Measurements from ENCODE around the gene ROR1.

ROR1 gene

DNA sequence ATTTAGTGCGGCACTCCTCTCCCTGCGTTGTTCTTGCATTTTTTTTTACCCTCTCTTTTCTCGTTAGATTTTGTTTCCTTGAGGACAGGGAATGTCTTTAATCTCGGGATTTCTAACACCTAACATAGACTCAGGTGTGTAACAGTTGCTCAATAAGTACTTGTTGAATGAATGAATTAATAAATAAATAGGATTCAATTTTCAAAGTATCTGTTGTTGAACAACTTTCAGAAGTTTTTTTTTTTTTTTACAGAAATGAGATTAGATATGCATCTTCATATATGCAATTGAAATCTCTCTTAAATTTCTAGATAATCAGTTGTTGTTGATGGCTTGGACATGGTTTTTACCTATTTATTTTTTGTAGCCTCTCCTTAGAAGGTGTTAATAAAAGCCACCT is 83.1 kb downstream of the ROR1 start:
- no peak for DNase-seq (ENCODE audit: low read depth in 2 of 2)

DNA sequence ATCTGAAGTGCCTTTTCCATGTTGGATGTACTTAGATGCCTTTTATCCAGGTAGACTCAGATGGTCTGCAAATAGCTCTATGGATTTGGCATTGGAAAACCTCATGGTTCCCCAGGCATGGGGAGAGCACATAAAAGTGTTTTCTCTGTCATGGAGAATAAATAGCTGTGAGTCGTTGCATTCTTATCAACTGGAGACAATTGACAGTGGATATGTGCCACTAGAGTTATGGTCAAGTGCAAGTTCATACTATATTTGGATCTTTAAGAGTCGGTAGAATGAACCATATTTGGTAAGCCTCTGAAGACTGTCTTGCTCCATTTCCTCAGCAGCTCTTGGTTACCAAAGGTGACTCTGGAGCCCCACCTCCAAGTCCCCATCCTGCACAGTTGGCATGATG is 83.7 kb downstream of the ROR1 start:
- DNase-seq (ENCODE audit: low read depth in 2 of 2), result no peak

DNA sequence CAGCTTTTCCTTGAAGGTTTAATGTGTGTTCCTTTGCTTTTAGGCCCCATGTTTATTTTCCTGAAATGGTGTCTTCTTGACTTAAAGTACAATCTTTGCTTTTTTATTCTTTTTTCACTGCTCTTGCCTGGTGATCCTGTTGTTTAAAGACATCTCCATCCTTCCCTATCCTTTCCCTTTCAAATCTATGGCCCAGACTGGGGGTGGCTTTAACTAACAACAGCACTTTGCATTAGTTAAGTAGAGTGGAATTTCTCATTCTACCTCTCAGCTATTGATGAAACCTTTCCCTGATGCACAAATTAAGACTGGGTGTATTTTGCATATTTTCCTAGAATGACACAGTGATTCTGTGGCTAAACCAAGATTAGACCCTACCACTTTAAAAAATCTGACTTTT is 84.3 kb downstream of the ROR1 start:
- no peak for DNase-seq (ENCODE audit: low read depth in 2 of 2)

DNA sequence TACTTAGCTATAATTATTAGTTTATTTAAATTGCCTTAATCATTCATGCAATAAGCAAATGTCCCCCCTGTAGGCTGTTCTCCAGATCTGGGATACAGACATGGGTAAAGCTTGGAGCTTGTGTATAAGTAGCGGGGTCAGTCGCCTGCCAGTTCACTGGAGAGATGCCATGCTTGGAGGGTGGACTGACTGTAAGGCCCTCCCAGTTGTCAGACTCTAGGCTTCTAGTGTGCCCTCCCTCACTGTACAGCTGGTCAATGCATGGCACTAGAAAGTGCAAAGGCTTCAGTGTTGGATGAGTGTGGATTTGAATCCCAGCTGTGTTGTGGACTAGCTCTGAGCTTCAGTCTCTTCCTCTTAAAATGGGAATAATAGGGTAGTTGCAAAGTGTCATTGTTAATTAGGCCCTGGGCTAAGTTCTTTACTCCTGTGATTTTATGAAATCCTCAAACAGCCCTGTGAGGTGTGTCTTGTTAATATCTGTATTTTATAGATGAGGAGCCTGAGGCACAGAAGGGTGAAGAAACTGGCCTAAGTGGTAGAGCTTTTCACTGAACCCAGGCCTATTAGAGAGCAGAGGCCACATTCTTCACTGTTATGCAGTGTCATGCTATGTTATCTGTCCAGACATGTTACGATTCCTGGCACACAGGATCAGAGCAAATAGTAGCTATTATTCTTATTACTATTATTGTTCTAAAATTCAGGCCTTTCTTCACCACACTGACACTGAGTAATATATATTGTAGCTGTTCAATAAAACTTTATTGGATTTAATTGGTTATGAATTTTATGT is 85.9 kb downstream of the ROR1 start:
- DNase-seq (ENCODE audit: low read depth in 2 of 2), result no peak

DNA sequence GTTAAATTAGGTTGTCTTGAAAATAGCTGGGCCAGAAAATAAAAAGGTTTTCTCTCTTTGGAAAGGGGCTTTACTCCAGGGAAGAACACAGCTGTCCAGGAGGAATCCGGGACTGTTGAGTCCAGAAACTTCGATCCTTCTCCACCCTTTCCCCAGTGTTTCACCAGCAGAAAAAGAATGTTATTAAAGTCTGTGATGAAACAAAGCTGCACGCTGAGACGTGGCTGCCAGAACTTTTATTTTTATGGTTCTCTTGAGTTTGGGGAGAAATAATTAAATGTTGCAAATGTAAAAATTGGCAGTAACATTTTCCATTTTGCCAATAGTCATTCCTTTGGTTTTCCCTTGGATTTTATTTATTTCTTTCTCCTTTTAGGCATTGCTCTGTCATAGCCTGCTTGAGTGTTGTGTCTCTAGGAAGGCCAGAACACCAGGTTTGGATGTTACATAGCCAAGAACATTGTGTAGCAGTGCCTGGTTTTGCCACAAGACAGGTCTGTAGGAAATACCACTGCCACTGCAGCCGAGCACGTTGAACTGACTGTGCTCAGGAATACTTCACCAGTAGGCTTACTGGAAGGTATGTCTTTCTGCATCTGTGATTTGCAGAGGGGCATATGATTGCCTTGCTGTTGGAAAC is 87.4 kb downstream of the ROR1 start:
- no peak for DNase-seq (ENCODE audit: low read depth in 2 of 2)

DNA sequence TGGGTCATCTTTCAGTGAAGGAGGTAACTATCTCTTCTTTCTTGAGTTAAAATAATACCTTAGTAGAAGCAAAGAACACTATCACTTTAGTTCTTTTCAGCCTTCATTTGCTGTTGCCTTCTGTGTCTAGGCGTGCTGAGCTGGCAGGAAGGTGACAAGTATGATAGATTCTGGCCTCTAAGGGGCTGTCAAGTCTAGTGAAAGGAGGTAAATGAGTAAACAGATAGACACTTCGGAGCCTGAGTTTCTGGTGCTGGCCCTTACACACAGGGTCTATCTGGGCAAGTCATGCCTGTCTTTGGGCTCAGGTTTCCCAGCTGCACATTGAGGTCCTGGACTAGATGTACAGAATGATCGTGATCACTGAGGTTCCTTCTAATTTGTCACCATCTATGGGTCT is 89.3 kb downstream of the ROR1 start:
- no peak for DNase-seq (ENCODE audit: low read depth in 2 of 2)

DNA sequence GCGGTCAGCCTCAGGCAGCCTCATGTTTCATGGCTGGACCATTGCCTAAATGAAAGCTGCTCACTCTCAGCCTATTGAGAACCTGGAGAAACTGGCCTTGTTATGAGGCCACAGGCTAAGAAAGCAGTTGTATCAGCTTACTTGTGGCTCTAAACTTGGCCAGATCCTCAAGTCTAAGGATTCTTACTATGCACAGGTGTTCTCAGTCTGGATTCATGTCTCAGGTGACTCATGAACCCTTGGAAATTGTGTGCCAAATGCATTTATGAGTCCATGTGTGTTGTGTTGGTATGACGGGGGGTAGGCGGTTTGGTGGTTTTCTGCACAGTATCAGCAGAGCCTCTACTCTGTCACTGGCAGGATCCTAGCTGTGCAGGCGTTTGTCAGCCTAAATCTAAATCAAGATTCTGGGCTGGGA is 90.4 kb downstream of the ROR1 start:
- no peak for DNase-seq (ENCODE audit: low read depth in 2 of 2)

DNA sequence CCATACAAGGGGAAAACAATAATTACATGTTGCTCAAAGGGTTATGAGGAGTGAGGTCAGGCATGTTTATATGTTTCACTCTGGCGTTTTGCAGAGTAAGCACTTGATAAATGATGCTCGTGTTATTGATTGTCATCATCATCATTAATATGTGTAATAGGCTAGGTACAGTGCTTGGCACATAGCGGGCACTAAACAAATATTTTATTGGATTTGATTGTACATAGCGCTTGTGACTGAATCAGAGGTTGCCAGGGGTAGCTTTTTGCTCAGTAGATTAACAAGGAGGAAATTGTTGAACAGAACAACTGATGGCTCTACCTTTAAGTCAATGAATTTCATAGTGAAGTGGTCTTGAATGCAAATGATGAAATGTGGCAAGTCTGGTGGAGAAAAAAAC is 91.7 kb downstream of the ROR1 start:
- DNase-seq (ENCODE audit: low read depth in 2 of 2), result no peak

DNA sequence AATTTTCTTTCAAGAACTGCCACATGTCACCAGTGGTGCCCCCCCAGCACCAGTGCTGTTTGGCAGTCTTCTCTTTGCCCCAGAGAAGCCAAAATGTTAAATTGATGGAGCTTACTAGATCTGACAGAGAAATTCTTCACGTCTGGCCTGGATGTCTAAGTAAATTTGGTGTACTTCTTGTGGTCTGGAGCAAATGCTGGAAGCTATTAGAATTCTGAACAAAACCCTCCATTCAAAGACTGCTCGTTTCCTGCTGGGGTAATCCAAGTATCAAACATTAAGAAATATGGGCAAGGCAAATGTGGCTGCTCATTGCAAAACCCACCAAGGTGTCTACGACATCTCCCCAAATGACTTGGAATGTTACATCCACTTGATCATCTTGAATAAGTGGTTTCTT is 92.3 kb downstream of the ROR1 start:
- no peak for DNase-seq (ENCODE audit: low read depth in 2 of 2)

DNA sequence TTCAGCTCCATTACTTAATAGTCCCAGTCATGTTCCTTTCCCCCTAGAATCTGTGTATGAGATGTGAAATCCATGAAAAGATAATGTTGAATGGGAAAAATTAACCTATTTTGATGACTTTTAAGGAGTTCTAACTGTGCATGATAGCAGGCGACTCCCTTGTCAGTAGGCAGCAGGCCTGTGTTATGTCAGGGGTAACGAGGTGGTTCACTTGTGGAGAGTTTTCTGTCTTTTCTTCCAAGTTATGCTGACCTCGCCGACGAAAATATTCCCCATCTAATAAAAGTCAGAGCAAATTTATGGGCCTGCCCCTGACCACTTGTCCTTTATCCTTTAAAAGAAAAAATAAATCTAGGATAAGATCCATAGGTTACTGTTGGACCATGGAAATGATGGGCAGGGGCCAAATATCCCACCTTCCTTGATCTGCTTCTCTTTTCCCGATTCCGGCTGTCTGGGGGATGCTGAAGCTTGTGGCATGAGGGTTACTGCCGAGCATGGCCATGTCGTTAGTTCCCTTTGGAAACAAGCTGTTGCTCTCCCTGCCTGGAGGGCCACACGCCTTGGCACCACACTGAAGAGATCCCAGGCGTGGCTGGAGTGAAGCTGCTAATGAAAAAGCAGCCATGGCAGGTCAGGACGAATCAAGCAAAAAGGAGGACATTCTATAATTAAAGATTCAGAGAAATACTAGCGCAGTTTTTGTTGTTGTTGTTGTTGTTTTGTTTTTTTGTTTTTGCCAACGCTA is 93.8 kb downstream of the ROR1 start:
- no peak for DNase-seq (ENCODE audit: low read depth in 2 of 2)

DNA sequence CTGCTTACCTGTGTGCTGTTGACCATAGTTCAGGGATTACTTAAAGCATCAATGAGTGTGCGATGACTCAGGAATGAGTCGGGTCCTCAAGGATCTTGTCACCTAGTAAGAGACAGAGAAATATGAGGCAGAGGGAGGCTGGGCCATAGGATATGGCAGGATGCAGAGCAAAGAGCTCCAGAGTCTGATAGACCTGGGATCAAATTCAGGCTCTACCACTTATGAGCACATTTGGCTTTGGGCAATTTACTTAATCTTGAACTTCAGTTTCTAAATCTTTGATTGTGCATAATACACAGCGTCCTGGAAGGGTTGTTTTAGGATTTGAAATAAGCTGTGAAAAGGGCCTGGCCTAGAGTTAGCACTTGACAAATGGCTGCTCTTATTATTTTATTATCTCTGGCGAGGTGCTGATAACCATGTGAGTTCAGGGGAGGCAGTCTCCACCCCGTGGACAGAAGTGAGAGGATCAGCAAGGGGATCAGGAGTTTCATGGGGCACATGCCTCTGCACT is 94.5 kb downstream of the ROR1 start:
- no peak for DNase-seq (ENCODE audit: low read depth in 2 of 2)

DNA sequence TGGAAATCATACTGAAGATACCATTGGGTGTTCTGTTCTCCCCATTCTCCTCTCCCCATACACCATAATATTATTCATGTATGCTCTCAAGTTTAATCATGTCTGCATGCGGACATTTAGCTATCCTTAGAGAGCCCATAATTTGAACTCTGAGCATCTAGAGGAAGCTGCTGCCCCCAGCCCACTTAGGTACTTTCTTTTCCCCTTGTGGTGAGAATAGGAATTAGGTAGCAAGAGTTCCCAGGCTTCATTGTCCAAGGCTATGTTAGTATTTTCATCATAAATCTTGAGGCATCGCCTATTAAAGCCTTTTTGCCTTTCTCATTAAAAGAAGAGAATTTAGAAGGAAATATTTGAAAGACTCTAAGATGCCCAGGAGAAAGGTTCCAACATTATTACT is 96.3 kb downstream of the ROR1 start:
- DNase-seq (ENCODE audit: low read depth in 2 of 2), result no peak

DNA sequence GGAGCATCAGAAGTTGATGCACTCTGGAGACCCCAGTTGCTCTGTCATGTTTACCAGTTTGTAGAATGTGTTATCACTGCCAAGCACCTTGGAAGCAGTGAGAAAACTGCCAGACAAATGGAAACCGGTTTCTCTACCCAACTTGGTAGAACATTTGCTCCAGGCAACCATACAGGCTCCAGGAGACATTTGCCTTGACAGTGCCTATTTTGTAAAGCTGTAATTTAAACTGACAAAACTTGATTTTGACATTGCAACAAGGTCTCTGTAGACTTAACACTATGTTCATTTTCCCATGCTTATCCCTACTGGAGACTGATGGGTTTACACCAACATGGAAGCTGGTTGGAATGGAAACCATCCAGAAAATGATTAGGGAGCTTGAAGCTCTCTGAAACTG is 97.6 kb downstream of the ROR1 start:
- DNase-seq (ENCODE audit: low read depth in 2 of 2), result no peak

DNA sequence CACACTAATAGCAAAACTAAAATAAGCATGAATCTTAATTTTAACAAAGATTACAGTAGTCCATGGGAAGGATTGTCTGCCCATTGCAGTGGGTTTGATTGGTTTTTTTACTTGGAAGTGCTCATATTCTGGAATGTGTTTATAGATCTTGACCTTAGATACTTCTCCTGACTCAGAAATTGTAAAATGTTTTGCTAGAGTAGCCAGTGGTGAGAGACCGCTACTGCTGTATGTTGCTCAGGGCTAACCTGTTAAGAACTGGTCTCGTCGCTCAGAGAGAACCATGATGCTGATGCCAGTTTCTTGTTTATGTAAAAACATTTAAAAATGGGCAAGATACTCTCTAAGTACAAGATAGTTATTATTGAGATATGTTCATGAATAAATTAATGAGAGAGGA is 99.9 kb downstream of the ROR1 start:
- DNase-seq (ENCODE audit: low read depth in 2 of 2), result no peak

DNA sequence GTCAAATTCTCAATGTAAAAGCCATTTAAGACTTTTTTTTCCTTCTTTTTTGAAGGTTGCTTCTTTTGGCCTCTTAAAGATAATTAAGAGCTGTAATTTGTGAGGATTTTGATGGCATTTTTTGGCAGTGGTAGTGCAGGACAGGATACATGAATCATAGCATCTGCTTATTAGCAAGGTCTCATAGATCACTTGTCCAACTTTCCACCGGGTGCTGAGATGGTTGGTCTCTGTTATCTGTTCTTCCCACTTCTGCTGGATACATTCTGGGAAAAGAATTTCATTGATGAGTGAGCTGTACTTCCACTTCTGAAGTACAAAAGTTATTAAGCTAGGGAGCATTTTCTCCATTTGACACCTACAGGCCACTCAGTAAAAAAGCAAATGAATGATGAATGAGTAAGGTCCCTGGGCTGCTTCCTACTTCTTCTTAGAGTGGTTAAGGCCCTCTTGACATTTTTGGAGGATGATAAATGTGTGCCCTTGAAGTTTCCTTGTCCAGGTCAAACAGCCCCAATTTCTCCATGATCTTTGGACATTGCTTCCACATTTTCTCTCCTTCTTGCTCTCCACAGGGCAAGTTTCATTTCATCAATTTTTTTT is 100.6 kb downstream of the ROR1 start:
- no peak for DNase-seq (ENCODE audit: low read depth in 2 of 2)

DNA sequence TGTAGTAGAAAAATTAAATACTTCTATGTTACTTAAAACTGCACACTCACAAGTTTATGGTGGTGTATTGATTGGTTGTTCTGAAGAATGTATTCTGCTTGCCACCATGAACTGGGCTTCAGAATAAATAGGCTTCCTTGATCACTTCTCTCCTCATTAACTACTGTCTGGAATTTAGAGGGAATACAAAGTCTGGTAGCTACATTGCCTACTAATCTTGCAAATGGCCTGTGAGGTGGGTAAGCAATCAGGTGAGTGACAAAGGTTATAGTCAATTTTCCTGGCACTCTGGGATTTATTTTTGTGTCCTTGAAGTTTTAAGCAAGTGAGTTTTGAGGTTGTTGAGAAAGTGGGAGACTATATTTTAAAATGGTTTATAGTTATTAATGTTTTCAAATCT is 101.8 kb downstream of the ROR1 start:
- DNase-seq (ENCODE audit: low read depth in 2 of 2), result no peak

DNA sequence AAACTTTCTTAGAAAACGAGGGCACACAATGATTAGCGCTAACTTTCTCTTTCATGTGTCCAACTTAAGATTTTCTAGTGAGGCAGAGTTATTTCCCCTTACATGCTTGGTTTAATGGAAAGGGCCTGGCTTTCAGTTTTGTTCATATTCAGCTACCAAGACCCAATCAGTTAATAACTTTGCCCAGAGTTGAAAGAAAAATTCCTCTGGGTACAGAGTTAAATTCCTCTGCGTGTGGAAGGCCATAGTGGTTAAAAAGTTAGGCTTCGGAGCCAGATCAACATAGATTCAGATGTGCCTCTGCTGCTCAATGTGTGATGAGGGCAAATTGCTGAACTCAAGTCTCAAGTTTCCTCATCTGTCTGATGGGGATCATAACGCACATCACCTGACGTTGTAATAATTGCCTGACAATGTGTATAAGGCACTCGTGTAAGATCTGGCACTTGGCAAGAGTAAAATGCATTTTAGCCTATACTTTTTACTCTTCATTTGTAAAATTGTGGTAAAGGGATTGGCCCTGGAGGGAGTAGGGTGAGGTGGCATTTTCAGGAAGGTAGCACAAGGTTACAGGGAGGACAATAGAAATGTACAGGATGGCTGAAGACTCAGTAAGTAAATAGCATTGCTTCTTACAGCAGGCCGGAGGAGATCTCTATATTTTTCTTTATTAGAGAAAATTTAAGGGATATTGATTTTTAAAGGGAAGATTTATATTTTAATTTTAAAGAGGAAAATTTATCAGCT is 103.4 kb downstream of the ROR1 start:
- DNase-seq (ENCODE audit: low read depth in 2 of 2), result no peak

DNA sequence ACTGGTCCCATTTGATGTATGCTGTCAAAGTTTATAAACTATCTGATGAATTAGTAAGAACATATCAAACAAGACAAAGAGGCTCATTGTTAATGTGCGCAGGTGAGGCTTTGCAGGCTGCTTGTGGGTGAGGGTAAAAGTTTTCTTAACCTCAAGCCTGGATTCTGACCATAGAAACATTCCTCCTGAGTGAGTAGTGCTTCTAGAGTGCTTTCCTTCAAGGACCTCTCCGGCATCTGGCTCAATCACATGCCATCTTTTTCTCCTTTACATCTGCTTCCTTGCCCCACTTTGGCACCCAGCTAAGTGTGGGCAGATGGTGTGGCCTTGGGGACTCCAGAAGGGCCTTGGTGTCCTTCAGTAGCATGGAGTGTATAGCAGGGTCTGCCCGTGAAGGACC is 104.0 kb downstream of the ROR1 start:
- no peak for DNase-seq (ENCODE audit: low read depth in 2 of 2)

DNA sequence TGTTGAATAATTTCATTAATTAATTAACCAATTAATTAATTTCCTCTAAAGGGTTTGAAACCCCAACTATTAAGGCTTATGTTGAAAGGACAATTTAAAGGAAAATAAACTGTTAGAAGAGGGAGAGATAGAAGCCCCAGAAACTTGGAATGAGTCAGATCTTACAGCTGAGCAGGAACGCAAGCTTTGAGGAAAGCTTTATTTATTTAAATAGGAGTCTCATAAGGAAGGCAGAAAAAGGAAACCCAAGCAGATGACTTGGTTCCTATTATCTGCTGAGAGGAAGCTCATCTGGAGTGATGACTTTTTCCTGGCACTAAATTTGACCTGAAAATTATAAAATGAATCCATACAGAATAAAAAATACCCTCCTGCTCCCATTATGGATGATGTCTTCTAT is 105.1 kb downstream of the ROR1 start:
- no peak for DNase-seq (ENCODE audit: low read depth in 2 of 2)

DNA sequence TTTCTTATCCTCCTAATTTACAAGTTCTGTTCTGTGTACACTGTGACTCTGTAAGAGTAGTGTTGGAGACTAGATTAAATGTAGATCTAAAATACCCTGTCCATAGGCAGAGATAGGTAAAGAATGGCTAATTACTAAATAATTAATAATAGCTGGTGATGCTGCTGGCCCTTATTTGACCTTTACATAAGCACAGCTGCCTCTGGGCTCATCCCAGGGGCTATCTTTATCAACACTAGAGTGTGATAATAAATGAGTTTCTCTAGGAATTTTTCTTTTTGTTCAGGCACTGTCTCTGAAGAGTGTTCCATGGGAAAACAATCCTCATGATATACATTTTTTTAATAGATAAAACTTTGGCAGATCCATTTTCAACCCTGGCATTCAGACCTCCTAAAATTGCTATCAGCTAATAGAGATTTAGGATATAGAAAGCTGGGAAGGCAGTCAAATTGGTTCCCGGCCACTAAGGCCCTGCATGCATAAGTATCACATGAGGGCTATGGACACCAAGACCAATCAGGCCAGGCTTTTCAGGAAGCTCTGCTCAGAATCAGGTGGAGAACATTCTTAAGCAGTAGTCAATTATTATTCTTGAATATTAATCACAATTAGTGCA is 107.2 kb downstream of the ROR1 start:
- no peak for DNase-seq (ENCODE audit: low read depth in 2 of 2)

DNA sequence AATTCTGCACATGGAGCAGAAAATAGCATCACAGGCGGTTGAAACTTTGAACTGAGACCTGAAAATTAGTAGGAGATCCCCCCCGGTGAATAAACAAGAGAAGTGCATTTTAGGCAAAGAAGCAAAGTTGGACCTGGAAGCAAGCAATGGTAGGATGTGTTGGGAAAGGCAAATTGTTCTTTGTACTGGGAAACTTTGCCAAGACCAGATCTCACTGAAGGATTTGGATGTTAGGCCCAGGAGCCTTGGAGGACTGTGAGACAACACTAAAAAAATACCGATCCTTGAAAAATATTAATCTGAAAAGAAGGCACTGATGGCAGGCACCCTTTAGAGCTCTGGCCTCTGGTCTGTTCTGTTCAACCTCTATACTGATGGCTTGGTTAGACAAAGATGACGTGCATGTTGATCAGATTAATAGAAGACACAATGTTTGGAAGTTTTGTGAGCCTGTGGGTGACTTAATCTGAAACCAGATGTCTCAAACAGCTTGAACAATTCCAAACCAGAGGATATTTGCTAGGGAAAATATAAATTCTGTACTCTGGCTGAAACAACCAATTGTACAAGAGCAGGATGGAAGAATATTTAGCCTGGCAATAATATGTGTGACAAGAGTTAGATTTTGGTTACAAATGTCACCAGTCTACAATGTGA is 108.4 kb downstream of the ROR1 start:
- no peak for DNase-seq (ENCODE audit: low read depth in 2 of 2)
